Muscle layer of colon (tissue), 2 donors: Measurements from ENCODE around the gene TREM2.
"Not testable (repeated sequence)": the region's sequence is repeated elsewhere in the genome, so short reads cannot be mapped to it uniquely, and the experiment has no call there.

Experiments
- H3K27ac ChIP-seq: one replicate; pipeline ENCODE4 v1.7.0; 2013; ENCODE audit warnings: low read depth, mild to moderate bottlenecking, low read length, moderate library complexity
- H3K27me3 ChIP-seq, 2 donors: one replicate each; pipeline ENCODE4 v1.7.0; 2013; ENCODE audit warnings: low read length in 2 of 2, mild to moderate bottlenecking in 2 of 2; ENCODE audit not compliant: insufficient read depth in 2 of 2, control insufficient read depth in 1 of 2
- H3K36me3 ChIP-seq: one replicate; pipeline ENCODE4 v1.7.0; 2013; ENCODE audit warnings: mild to moderate bottlenecking, low read length; ENCODE audit not compliant: insufficient read depth
- H3K4me1 ChIP-seq: one replicate; pipeline ENCODE4 v1.7.0; 2013; ENCODE audit warnings: mild to moderate bottlenecking, low read length; ENCODE audit not compliant: insufficient read depth
- H3K4me3 ChIP-seq, 2 donors: one replicate each; pipeline ENCODE4 v1.7.0; 2013; ENCODE audit warnings: low read length in 2 of 2, low read depth in 1 of 2, mild to moderate bottlenecking in 1 of 2, moderate library complexity in 1 of 2
- H3K9ac ChIP-seq: one replicate; pipeline ENCODE4 v1.7.0; 2013; ENCODE audit warnings: low read length
- H3K9me3 ChIP-seq: one replicate; pipeline ENCODE4 v1.7.0; 2013; ENCODE audit warnings: mild to moderate bottlenecking, low read length
- donor health status: abdominal sarcoma.
- donor health status: Adenocarcinoma of cecum.

Gene TREM2

GRCh38 chr6:41193884-41194283 lies 31.0 kb upstream of the TREM2 start:
- Histone ChIP-seq H3K27me3 (peaks cover 0 to 5% of the 10 kb centered on the region in 2 donors), H3K36me3 (no peaks in the 10 kb centered on the region), H3K4me3 (no peak overlapping the region), H3K4me1 (no peaks in the 10 kb centered on the region), H3K9ac (no peak overlapping the region), H3K27ac (no peak overlapping the region), H3K9me3 (no peaks in the 10 kb centered on the region)

GRCh38 chr6:41193171-41193734 lies 30.3 kb upstream of the TREM2 start:
- no peaks in the 10 kb centered on the region for H3K36me3 ChIP-seq
- H3K27ac ChIP-seq: no peak overlapping the region
- no peak overlapping the region for H3K4me3 ChIP-seq
- peaks cover 0 to 5% of the 10 kb centered on the region in 2 donors for H3K27me3 ChIP-seq
- H3K9ac ChIP-seq: no peak overlapping the region
- no peaks in the 10 kb centered on the region for H3K9me3 ChIP-seq
- H3K4me1 ChIP-seq: no peaks in the 10 kb centered on the region

- no peaks in the 10 kb centered on the region for H3K9me3 ChIP-seq
- peaks cover 0 to 5% of the 10 kb centered on the region in 2 donors for H3K27me3 ChIP-seq
- H3K4me3 ChIP-seq: no peak overlapping the region
- no peak overlapping the region for H3K27ac ChIP-seq
- no peak overlapping the region for H3K9ac ChIP-seq
- no peaks in the 10 kb centered on the region for H3K4me1 ChIP-seq
- H3K36me3 ChIP-seq: no peaks in the 10 kb centered on the region
Measured at GRCh38 chr6:41191569-41191968, 28.7 kb upstream of the TREM2 start.

- Histone ChIP-seq H3K27ac (no peak overlapping the region), H3K9ac (no peak overlapping the region), H3K36me3 (no peaks in the 10 kb centered on the region), H3K9me3 (no peaks in the 10 kb centered on the region), H3K27me3 (peaks cover 0 to 5% of the 10 kb centered on the region in 2 donors), H3K4me3 (no peak overlapping the region), H3K4me1 (no peaks in the 10 kb centered on the region)
Measured at GRCh38 chr6:41190791-41191190, 27.9 kb upstream of the TREM2 start.

GRCh38 chr6:41189967-41190366 lies 27.1 kb upstream of the TREM2 start:
- no peaks in the 10 kb centered on the region for H3K4me1 ChIP-seq
- H3K36me3 ChIP-seq: no peaks in the 10 kb centered on the region
- peaks cover 0 to 5% of the 10 kb centered on the region in 2 donors for H3K27me3 ChIP-seq
- no peak overlapping the region for H3K9ac ChIP-seq
- no peak overlapping the region for H3K27ac ChIP-seq
- H3K9me3 ChIP-seq: no peaks in the 10 kb centered on the region
- H3K4me3 ChIP-seq: no peak overlapping the region

- H3K9me3 ChIP-seq, H3K9ac ChIP-seq, H3K4me3 ChIP-seq, H3K4me1 ChIP-seq, H3K27me3 ChIP-seq, H3K36me3 ChIP-seq, H3K27ac ChIP-seq: not testable (repeated sequence)
Measured at GRCh38 chr6:41189046-41189445, 26.1 kb upstream of the TREM2 start.

- Histone ChIP-seq H3K36me3 (no peaks in the 10 kb centered on the region), H3K4me1 (no peaks in the 10 kb centered on the region), H3K9me3 (no peaks in the 10 kb centered on the region), H3K4me3 (no peak overlapping the region), H3K9ac (no peak overlapping the region), H3K27me3 (peaks cover 0 to 5% of the 10 kb centered on the region in 2 donors), H3K27ac (no peak overlapping the region)
Measured at GRCh38 chr6:41187924-41188886, 25.3 kb upstream of the TREM2 start.

- no peak overlapping the region for H3K4me3 ChIP-seq
- no peak overlapping the region for H3K27ac ChIP-seq
- H3K27me3 ChIP-seq: no peaks in the 10 kb centered on the region
- H3K9me3 ChIP-seq: no peaks in the 10 kb centered on the region
- H3K4me1 ChIP-seq: no peaks in the 10 kb centered on the region
- no peaks in the 10 kb centered on the region for H3K36me3 ChIP-seq
- no peak overlapping the region for H3K9ac ChIP-seq
Measured at GRCh38 chr6:41186031-41186562, 23.2 kb upstream of the TREM2 start.

GRCh38 chr6:41184761-41185160 lies 21.8 kb upstream of the TREM2 start:
- Histone ChIP-seq H3K9ac (no peak overlapping the region), H3K4me3 (no peak overlapping the region), H3K27ac (no peak overlapping the region)

GRCh38 chr6:41182069-41183034 lies 19.4 kb upstream of the TREM2 start:
- Histone ChIP-seq H3K27me3 (no peaks in the 10 kb centered on the region), H3K4me3 (no peak overlapping the region), H3K9ac (no peak overlapping the region), H3K27ac (no peak overlapping the region), H3K9me3 (no peaks in the 10 kb centered on the region), H3K4me1 (no peaks in the 10 kb centered on the region), H3K36me3 (no peaks in the 10 kb centered on the region)

More at GRCh38 chr6:41184761-41185160, 21.8 kb upstream of the TREM2 start:
- Histone ChIP-seq H3K4me1 (no peaks in the 10 kb centered on the region), H3K27me3 (no peaks in the 10 kb centered on the region), H3K36me3 (no peaks in the 10 kb centered on the region), H3K9me3 (no peaks in the 10 kb centered on the region)

- Histone ChIP-seq H3K36me3 (no peaks in the 10 kb centered on the region), H3K9me3 (no peaks in the 10 kb centered on the region), H3K9ac (no peak overlapping the region), H3K4me3 (no peak overlapping the region), H3K27me3 (no peaks in the 10 kb centered on the region), H3K27ac (no peak overlapping the region), H3K4me1 (no peaks in the 10 kb centered on the region)
Measured at GRCh38 chr6:41181566-41181965, 18.6 kb upstream of the TREM2 start.
